Glomerular visceral epithelial cell (primary cell): ENCODE measurements around the gene TMEM114.
A peak's percentile ranks its signal among the peaks of the same experiment; 100 is the strongest.

Experiments used
- DNase-seq: peaks from one replicate; pipeline ENCODE4 v3.0.0-alpha.2; 2016; ENCODE audit errors: extremely low spot score

Gene TMEM114

DNA sequence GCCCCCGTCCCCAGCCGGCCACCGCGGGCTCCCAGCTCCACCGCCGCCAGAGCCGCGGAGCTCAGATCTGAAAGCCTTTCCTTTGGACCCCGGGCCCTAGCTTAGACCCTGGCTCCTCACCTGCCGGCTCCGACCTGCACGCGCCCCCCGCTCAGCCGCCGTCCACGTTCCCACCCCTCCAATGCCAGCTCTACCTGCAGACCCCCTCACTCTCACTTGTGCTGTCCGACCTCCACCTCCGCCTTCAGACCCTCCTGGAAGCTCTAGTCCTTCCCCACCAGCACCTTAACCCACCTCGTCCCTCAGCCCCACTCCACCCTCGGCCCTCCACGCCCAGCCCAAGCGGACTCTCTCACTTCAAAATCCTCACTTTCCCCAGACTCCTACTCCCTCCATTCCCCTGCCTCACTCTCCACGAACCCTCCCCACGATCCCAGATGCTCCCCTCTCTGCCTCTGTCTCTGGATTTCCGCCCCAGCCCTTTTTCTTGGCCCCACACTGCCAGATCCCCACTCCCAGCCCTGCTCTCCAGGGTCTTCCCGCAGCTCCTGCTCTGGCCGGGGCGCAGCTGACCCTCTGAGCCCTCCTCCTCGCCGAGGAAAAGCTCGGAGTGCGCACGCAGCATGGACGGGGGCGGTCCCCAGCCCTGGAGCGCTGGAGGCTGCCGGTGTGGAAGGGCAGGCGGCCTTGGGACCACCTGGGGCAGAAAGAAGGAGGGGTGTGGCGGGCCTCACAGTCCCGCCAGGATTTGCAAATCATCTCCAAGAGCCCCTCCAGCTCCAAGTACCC lies at the start of gene TMEM114:
Gene TMEM114 (minus strand): TSS at position 612 of the 789 bp plus-strand sequence. CDS start 673 bp downstream, outside the sequence.
- DNase-seq = no peak

DNA sequence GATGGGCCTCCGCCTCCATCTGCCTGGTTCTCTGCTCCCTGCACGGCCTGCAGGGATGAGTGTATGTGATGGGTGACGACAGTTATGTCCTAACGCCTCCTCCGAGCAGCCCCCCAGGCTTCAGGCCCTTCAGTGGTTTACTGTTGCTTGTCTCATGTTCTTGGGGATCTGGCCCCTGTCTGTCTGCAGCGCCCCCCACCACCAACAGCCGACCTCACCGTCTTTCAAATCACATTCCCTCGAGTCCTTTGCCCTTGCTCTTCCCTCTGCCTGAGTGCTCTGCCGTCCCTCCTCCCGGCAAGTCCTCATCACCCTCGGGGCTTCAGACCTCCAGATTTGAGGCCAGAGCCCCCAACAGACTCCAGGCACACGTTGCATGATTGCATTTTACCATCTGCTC lies 49.4 kb upstream of the TMEM114 start:
- DNase-seq = no peak

DNA sequence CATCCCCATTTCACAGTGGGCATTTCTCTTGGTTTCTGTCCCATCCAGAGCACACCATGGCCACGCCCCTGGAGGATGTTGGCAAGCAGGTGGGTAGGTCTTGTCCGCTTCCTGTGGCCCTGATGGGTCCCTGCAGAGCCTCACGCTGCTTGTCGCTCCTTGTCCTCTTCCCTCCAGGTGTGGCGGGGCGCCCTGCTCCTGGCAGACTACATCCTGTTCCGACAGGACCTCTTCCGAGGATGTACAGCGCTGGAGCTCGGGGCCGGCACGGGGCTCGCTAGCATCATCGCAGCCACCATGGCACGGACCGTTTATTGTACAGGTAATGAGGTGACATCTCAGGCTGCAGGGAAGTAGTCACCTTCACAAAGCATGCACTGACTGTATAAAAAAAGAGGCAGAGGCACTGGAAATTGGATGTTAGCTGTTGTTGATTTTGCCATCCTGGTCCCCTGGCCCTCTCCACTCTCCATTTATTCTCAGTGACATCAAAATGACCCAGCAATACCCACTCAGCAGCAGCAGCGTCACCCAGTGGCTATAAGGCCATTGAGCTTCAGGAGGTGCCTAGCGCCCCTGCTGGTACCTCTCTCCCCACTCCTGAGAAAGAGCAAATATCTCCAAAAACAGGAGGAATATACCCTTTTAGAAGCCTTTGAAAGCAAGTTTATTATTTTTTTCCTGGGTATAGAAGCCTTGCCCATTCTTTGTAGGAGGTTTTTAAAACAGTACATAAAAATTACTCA lies 44.9 kb upstream of the TMEM114 start:
- DNase-seq = no peak

DNA sequence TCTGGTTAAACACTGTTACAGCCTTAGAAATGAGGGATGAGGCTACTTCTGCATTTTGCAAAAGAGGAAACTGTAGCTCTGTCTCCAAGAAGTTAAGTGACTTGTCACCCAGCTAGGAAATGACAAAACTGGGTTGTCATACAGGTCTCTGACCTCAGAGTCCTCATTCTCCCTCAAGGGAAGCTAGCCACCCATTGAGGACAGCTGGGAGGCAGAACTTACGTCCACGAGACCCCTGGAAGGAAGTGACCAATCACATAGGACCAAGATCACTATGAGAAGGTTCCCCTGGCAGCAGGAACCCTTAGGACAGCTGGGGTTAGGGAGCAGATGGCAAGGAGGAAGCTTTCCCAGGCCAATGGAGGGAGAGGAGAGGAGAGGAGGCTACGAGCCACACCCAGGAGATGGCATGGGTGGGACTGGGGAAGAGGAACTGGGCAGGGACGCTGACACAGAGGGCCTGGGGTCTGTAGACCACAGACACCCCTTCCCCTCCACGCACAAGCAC lies 42.4 kb upstream of the TMEM114 start:
- no peak for DNase-seq

DNA sequence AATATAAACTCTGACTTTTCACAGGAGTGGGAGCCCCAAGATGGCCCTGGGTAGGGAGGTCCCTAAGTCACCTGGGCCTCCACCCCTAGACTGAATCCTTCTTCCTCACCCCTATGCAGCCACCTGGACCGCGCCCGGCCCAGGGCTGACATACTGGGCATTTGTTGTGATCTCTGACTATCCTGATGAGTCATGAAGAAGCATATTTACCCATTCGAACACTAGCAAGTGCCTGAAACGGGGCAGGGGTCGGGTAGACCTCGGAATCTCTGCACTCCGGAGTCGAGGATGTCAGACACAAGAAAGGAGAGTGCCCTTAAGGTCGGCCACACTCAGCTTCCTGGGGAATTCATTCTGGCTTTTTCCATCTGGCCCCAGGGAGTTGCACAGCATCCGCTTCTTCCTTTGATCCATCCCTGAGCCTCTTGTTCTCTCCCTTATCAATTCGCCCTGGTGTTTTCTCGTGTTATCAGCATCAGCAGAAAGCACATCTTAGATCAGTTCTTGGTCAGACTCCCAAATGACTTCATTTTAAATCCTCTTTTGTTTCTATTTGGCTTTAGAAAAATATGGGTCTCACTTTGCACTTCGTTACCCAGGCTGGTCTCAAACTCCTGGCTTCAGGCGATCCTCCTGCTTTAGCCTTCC lies 41.6 kb upstream of the TMEM114 start:
- no peak for DNase-seq

DNA sequence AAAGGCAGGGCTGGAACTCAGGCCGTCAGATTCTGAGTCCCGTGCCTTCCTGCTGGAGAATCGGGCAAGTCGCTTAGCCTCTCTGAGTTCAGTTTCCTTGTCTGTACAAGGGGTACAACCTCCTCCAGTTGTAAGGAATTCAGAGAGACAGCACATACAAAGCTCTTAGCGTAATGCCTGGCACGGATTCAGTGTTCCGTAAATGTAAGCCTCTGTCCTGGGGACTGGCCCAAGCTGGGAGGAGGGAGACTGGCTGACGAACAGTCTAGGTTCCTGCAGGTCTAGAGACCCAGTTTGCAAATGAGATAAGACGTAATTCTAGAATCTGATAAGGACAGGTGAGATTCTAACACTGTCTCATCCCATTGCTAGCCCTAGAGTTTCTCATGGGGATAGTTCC lies 41.1 kb upstream of the TMEM114 start:
- no peak for DNase-seq

DNA sequence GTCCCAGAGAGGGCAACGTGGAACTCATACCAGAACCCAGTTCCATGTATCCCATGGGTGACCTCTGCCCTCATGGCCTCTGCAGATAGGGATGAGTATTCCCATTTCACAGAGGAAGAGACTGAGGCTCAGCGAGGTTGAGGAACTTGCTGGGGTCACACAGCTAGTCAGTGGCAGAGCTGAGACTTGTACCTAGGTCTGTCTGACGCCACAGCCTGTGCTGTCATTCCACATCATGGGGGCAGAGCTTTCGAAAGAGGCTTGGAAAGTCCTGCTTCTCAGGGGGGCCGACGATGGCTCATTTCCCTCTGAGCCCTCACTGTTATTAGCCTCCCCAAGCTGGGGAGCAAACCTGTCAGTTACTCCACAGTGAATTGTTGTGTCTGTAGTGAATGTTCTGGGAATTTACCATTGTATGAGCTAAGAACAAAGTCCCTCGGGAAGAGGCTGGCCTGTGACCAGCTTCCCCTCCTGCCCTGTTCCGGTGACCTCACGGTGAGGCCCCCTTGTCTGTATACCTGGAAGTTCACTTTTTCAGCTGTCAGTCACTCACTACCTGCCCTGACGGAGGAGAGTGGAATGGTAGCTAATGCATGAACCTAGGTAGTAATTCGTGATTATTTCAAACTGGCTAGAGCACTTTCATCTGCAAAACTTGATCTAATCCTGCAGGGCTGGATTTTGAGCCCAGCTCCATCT lies 40.1 kb upstream of the TMEM114 start:
- no peak for DNase-seq

DNA sequence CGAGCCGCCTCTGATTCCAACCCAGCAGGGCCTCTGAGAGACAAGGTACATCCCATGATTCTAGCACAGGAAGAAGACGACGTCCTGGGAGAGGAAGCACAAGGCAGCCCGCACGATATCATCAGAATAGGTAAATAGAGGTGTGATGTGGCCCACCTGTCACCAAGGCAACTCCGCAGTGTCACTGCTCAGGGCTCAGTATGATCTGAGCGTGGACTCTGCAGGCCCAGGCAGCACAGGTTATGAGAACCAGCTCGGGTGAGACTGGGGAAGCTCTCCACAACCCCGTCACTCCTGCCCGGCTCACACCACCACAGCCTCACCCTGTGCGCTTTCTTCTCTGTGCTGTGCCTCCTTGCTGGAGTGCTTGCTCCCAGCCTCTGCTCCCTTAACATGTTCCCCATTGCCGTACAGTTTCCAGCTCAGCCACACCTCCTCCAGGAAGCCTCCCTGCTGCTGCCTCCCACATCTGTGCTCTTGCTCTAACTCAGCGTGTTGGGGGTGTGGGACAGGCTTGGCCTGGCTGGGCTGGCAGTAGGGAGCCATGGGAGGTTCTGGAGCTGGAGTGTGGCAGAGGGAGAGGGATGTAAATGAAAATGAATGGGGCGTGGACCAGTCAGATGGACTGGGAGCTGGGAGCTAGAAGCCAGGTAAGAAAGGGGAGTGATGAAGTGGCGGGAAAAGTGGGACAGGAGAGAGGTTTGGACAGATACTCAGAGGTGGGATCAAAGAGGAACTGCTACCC lies 38.8 kb upstream of the TMEM114 start:
- no peak for DNase-seq

DNA sequence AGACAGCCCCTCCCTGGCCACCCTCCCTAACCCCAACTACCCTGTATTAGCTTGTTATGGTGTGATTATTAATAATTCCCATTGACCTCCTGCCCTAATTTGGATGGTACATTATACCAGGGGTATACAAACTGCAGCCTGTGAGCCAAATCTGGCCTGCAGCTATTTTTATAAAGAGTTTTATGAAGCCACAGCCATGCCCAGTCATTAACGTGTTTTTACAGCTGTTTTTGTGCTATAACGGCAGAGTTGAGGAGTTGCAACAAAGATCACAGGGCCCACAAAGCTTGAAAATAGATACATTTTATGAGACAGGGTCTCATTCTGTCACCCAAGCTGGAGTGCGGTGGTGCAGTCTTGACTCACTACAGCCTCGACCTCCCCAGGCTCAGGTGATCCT lies 37.1 kb upstream of the TMEM114 start:
- DNase-seq = no peak

DNA sequence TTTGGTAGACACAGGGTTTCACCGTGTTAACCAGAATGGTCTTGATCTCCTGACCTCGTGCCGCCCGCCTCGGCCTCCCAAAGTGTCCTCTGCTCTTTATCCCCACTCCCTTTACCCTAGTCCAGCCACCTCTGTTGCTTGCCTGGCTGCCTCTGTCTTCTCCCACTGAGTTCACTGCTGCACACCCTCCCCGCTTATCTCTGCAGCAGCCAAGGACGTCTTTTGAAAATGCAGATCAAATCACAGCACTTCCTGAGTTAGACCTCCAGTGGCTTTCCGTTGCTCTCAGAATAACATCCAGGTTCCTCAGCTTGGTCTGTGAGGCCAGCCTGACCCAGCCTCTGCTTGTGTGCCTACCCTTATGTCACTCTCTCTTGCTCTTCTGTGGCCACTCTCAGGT lies 36.6 kb upstream of the TMEM114 start:
- no peak for DNase-seq

DNA sequence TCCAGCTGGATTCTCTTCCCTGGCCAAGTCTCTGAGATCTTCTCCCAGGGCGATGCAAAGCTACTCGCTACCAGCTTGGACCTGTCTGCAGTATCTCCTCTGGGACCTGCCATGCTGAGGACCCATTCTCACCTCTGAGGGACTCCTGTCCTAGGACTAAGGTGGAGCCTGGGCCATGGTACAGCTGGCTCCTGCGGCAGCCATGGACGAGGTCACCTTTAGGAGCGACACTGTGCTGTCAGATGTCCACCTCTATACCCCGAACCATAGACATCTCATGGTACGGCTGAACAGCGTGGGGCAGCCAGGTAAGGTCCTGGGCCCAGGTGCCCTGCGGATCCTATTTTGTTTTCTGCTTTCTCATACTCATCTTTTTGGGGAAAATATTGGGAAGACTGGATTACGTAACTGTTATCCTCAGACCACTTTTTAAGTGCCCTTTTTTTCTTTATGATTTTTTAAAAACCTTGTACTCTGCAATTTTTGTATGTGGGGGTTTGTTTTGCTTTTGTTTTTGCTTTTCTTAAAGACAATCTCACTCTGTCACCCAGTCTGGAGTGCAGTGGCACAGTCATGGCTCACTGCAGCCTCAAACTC lies 35.3 kb upstream of the TMEM114 start:
- DNase-seq = no peak

DNA sequence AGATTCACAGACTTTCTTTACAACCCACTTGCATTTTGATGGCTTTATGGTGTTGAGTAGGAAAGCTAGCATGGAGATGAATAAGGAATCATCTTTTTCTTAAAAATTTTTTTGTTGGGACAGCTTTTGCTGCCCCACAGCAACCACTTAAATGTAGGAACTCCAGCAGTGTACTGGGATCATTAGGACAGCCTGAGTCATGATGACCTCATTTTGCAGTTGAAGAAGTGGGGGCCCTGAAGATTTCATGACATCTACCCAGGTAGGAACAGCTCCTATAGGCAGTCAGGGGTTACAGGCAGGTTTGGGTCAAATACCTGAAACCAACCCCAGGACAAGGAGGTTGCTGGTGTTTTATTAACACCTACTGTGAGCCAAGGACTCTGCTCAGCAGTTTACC lies 33.3 kb upstream of the TMEM114 start:
- DNase-seq = peak; percentile 3

DNA sequence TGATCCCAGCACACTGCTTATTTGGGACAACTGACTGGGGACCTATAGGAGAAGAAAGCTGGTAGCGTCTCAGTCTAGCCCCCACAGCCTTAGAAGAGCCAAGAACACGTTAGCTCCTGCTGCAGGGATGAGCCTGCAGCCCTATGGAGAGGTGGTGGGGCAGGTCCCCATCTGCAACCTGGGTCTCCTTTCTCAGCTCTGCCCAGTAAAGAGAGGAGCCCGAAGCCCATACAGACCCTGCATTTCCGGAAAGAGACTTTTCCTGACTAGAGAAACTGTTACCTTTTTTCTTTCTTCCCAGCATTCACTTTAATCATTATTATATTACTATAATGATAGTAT lies 32.0 kb upstream of the TMEM114 start:
- peak; percentile 3 for DNase-seq

DNA sequence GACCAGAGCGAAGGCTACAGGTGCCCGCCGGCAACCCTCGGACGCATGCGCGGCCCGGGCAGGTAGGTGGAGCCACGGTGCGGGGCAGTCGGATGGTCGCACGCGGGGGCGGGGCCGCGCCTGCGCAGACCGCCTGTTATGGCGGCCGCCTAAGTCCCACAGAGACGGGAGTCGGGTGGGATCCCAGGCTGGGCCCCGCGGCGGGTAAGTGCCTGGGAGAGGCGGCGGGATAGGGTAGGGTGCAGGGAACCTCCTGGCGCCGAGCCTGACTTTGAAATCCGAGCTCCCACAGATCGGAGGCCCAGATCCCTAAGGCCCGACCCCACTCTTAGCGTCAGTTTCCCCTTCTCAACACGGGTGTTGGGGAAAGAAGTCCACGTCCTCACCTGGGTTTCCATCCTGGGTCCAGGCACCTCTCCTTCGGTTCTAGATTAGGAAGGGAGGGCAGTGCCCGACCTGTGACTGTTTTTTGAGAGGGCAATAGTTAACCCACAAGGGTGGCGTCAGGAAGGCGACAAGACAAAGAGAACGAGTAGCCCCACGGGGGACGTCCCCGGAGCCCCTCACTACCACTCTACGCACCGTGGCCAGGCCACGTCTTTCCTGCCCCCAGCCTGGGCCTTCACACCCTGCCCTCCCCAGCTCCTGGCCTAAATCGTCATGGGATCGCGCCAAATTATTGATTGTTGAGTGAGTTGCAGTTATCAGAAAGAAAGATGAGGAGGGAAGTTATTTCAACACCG lies 31.4 kb upstream of the TMEM114 start, which contains the start of gene METTL22:
Gene METTL22 (plus strand): TSS at position 127 of the 743 bp plus-strand sequence. CDS start 3,968 bp downstream, outside the sequence.
- DNase-seq = peak; percentile 90

DNA sequence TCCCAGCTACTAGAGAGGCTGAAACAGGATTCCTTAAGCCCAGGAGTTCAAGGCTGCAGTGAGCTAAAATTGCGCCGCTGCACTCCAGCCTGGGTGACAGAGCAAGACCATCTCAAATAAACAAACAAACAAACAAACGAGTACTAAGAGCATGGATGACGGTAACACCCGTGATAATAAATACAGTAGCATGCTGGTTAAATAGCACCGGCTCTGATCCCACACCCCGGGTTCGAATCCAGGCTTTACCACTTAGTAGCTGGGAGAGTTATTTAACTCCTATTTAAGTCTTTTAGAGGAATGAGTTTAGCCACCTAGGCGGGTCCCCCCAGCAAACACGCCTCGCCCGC lies 30.9 kb upstream of the TMEM114 start:
- DNase-seq = no peak

DNA sequence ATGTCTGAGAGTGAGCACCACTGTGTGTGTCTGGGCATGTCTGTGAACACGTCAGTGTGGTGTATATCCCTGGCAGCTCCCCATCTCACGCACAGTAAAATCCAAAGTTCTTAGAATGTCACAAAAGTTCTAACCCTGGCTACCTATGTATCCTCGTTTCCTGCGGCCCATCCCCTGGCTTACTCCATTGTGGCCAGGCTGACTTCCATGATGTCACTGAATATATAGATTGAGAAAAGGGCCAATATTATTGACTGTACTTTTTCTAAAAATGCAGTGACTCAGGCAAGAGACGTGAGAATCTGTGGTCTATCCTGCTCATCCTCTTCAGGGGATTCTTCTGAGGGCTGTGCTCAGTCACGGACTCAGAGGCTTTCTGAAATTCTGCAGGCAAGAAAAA lies 30.2 kb upstream of the TMEM114 start:
- no peak for DNase-seq

DNA sequence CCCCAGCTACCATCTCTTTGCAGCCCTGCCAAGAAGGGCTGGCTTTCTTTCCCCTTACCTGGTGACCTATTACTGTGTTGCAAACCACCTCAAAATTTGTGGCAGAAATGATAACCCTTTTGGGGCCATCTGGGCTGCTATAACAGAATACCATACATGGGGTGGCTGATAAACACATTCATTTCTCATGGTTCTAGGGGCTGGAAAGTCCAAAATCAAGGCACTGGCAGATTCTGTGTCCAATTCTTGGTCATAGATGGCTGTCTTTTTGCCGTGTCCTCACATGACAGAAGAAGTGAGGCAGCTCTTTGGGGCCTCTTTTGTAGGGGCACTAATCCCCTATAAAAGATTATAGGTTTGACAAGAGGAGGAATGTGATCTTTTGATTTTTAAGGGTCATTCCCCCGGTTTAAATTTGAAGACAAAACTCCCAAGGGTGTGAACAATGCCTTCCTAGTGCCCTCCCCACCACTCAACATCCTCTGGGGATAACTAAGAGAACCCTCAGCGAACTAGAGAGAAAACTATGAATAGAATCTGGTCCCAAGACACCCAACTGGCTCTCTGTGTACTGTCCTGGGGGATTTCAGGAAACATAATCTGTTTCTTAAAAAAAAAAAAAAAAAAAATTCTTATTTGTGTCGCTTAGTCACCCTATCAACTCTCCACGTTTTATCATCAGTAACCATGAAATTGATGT lies 29.5 kb upstream of the TMEM114 start:
- DNase-seq = no peak

DNA sequence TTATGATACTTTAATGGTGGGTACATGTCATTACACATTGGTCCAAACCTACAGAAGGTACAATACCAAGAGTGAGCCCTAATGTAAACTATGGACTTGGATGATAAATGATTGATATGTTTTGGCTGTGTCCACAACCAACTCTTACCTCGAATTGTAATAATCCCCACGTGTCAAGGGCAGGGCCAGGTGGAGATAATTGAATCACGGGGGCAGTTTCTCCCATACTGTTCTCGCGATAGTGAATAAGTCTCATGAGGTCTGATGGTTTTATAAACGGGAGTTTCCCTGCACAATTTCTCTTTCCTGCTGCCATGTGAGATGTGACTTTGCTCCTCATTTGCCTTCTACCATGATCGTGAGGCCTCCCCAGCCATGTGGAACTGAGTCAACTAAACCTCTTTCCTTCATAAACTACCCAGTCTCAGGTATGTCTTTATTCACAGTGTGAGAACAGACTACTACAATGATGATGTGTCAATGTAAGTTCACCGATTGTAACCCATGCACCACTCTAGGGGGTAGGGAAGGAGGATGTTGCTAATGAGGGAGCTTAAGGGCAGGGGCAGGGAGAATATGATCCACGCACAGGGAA lies 24.2 kb upstream of the TMEM114 start:
- no peak for DNase-seq
